GM19239 (cell line): ENCODE results near the gene COMMD7.
A peak's percentile ranks its signal among the peaks of the same experiment; 100 is the strongest.
"Not testable (repeated sequence)": the region's sequence is repeated elsewhere in the genome, so short reads cannot be mapped to it uniquely, and the experiment has no call there.

Experiments used
- DNase-seq: peaks from one replicate; pipeline ENCODE4 v3.0.0; 2011; ENCODE audit warnings: low spot score; ENCODE audit not compliant: insufficient read length
- FAIRE-seq: peaks from 2 replicates; lab custom pipeline; 2011; peaks lifted over from hg19 to GRCh38; lab: Jason Lieb, UNC

COMMD7 gene

GRCh38 chr20:32767418-32768198 lies 24.3 kb upstream of the COMMD7 start:
- DNase-seq (no peak), FAIRE-seq (no peak)

GRCh38 chr20:32765230-32765875 lies 22.1 kb upstream of the COMMD7 start:
- DNase-seq: not testable (repeated sequence)

GRCh38 chr20:32764005-32764960 lies 21.0 kb upstream of the COMMD7 start:
- DNase-seq (no peak), FAIRE-seq (no peak)

More at GRCh38 chr20:32765230-32765875, 22.1 kb upstream of the COMMD7 start:
- not testable (repeated sequence) for FAIRE-seq

- no peak for FAIRE-seq
Measured at GRCh38 chr20:32763202-32764004, 20.1 kb upstream of the COMMD7 start.

GRCh38 chr20:32762754-32763201 lies 19.5 kb upstream of the COMMD7 start:
- DNase-seq (peak; percentile 44), FAIRE-seq (no peak)

More at GRCh38 chr20:32763202-32764004, 20.1 kb upstream of the COMMD7 start:
- no peak for DNase-seq

GRCh38 chr20:32761831-32762753 lies 18.8 kb upstream of the COMMD7 start, which contains the start of gene DNMT3B:
DNMT3B (plus strand) TSS chr20:32762385; CDS start chr20:32780324, 17,939 bp downstream.
- FAIRE-seq: no peak
- peak; percentile 82 for DNase-seq

- DNase-seq (no peak), FAIRE-seq (no peak)
Measured at GRCh38 chr20:32761417-32761830, 18.2 kb upstream of the COMMD7 start.

- FAIRE-seq (no peak), DNase-seq (no peak)
Measured at GRCh38 chr20:32756156-32756555, 12.9 kb upstream of the COMMD7 start.

- DNase-seq (no peak), FAIRE-seq (no peak)
Measured at GRCh38 chr20:32753731-32754130, 10.5 kb upstream of the COMMD7 start.

- FAIRE-seq (no peak), DNase-seq (no peak)
Measured at GRCh38 chr20:32752458-32753250, 9.4 kb upstream of the COMMD7 start.

- DNase-seq (no peak), FAIRE-seq (no peak)
Measured at GRCh38 chr20:32751702-32752457, 8.6 kb upstream of the COMMD7 start.

GRCh38 chr20:32751293-32751692 lies 8.0 kb upstream of the COMMD7 start:
- FAIRE-seq (no peak), DNase-seq (no peak)

GRCh38 chr20:32749914-32750637 lies 6.8 kb upstream of the COMMD7 start:
- DNase-seq (no peak), FAIRE-seq (no peak)

GRCh38 chr20:32742322-32743236 lies 688 bp downstream of the COMMD7 start:
- FAIRE-seq: no peak

GRCh38 chr20:32741151-32741550 lies 2.1 kb downstream of the COMMD7 start:
- FAIRE-seq: no peak
- no peak for DNase-seq

More at GRCh38 chr20:32742322-32743236, 688 bp downstream of the COMMD7 start:
- no peak for DNase-seq
